Dermis microvascular lymphatic vessel endothelial cell (primary cell): ENCODE measurements around the gene PDLIM5. TPM values are rescaled to one million over a fixed set of nuclear protein-coding genes. Genes with fewer than 3 reads are reported as not detected.

Source experiments
- DNase-seq, 2 donors: peaks; one replicate each; pipeline versions ENCODE4 v3.0.0 to v3.0.0-alpha.2; 2010; ENCODE audit warnings: low read depth in 2 of 2
- total RNA-seq: library from RNA; depleted of rRNA; stranded (reverse); fragments of >200 nt; gene quantifications from 2 replicates; pipeline ENCODE4 v1.2.1, GENCODE V29; 2014

Gene PDLIM5
- total RNA-seq, 1 donor from 2014 or later: 71.0 TPM

GRCh38 chr4:94695384-94695783 is 243.6 kb downstream of the PDLIM5 start:
- no peak for DNase-seq

GRCh38 chr4:94698187-94698586 is 246.4 kb downstream of the PDLIM5 start:
- DNase-seq: no peak

GRCh38 chr4:94700298-94700697 is 248.6 kb downstream of the PDLIM5 start:
- DNase-seq: no peak

- no peak for DNase-seq
These were observed 250.0 kb downstream of the PDLIM5 start for GRCh38 chr4:94701631-94702300.

- no peak for DNase-seq
These were observed 259.9 kb downstream of the PDLIM5 start for GRCh38 chr4:94711635-94712034.

GRCh38 chr4:94714365-94715160 is 262.8 kb downstream of the PDLIM5 start:
- DNase-seq: no peak

- DNase-seq: no peak
These were observed 264.0 kb downstream of the PDLIM5 start for GRCh38 chr4:94715726-94716125.

Other genes with a start within 250 kb of the PDLIM5 start
- 26.3 and 28.6 TPM in 2 replicates for gene SMARCAD1, start 244.1 kb upstream of the PDLIM5 start, total RNA-seq
- not detected in 2 replicates for gene HPGDS, start 109.1 kb upstream of the PDLIM5 start, total RNA-seq